ENCODE data around the gene ZNF10.

Gene ZNF10

GRCh38 chr12:133180669-133181068 lies 50.2 kb downstream of the ZNF10 start:
- no peak overlapping the region for H3K4me3 ChIP-seq (ENCODE audit: low read depth, low read length)
- no peak for DNase-seq (ENCODE audit: low read depth, low spot score)
- no peak for TF ChIP-seq CTCF (IDR thresholded peaks at IDR 0.05; ENCODE audit: insufficient read depth, low read length, missing control alignments)
- ChIA-PET POLR2A (interaction anchor here (0.5 to 1.5 kb wide), 2 partner anchors 49 to 50 kb away, joined by 3 to 5 read pairs; partner anchors contain the start of genes ZNF10 and ZNF891), CTCF (interaction anchor here (0.7 to 2.7 kb wide), 10 partner anchors 10 to 194 kb away, joined by 3 to 8 read pairs (median 4); partner anchors contain the start of genes ZNF10, ZNF140, ZNF26 and ZNF891)

GRCh38 chr12:133181238-133181959 lies 51.0 kb downstream of the ZNF10 start, which contains the start of gene ZNF268:
Gene ZNF268, plus strand, starts transcription at chr12:133181495. Its CDS starts 503 bp downstream, at chr12:133181998.
- DNase-seq (ENCODE audit: low read depth, low spot score), result peak; percentile 34
- H3K4me3 ChIP-seq (ENCODE audit: low read depth, low read length), result peak within 1 kb of the TSS; percentile 98
- ChIA-PET CTCF (interaction anchor here (0.7 to 2.7 kb wide), 11 partner anchors 10 to 194 kb away, joined by 3 to 8 read pairs (median 4); partner anchors contain the start of genes ZNF10, ZNF140, ZNF26 and ZNF891), POLR2A (interaction anchor here (0.5 to 1.5 kb wide), 2 partner anchors 50 to 51 kb away, joined by 3 to 5 read pairs; partner anchors contain the start of genes ZNF10 and ZNF891)
- peak; percentile 84 for TF ChIP-seq CTCF (IDR thresholded peaks at IDR 0.05; ENCODE audit: insufficient read depth, low read length, missing control alignments)

GRCh38 chr12:133190176-133190575 lies 59.7 kb downstream of the ZNF10 start:
- no peak for TF ChIP-seq CTCF (IDR thresholded peaks at IDR 0.05; ENCODE audit: insufficient read depth, low read length, missing control alignments)
- H3K4me3 ChIP-seq (ENCODE audit: low read depth, low read length), result no peak overlapping the region
- CTCF ChIA-PET, result no interaction called here
- DNase-seq (ENCODE audit: low read depth, low spot score), result no peak
- POLR2A ChIA-PET, result no interaction called here

GRCh38 chr12:133192847-133193246 lies 62.4 kb downstream of the ZNF10 start:
- no peak for DNase-seq (ENCODE audit: low read depth, low spot score)
- POLR2A ChIA-PET, result no interaction called here
- no peak for TF ChIP-seq CTCF (IDR thresholded peaks at IDR 0.05; ENCODE audit: insufficient read depth, low read length, missing control alignments)
- H3K4me3 ChIP-seq (ENCODE audit: low read depth, low read length), result no peak overlapping the region
- CTCF ChIA-PET, result interaction anchor here (1.2 kb wide), 2 partner anchors 11 to 12 kb away, joined by 3 to 5 read pairs; partner anchors contain the start of gene ZNF268

- no peak for DNase-seq (ENCODE audit: low read depth, low spot score)
- no peak for TF ChIP-seq CTCF (IDR thresholded peaks at IDR 0.05; ENCODE audit: insufficient read depth, low read length, missing control alignments)
- H3K4me3 ChIP-seq (ENCODE audit: low read depth, low read length), result no peak overlapping the region
- POLR2A ChIA-PET, result no interaction called here
- CTCF ChIA-PET, result no interaction called here
Observed at GRCh38 chr12:133201888-133202287, 71.5 kb downstream of the ZNF10 start.

GRCh38 chr12:133202493-133203343 lies 72.3 kb downstream of the ZNF10 start:
- no peak for TF ChIP-seq CTCF (IDR thresholded peaks at IDR 0.05; ENCODE audit: insufficient read depth, low read length, missing control alignments)
- no peak for DNase-seq (ENCODE audit: low read depth, low spot score)
- ChIA-PET POLR2A (no interaction called here), CTCF (no interaction called here)
- H3K4me3 ChIP-seq (ENCODE audit: low read depth, low read length), result no peak overlapping the region

All from AG04449 (cell line).